Motor neuron (in vitro differentiated cells): ENCODE results near the gene FGF9. TPM values are rescaled to one million over a fixed set of nuclear protein-coding genes. Genes with fewer than 3 reads are reported as not detected.

Experiments
- ATAC-seq, 8 experiments: fragments of 200-7000 bp; cut with Tn5 transposase; replicated peaks in 6 of 8; 2 replicates each; pipeline ENCODE4 v1.8.0; 2021; ENCODE audit warnings: mild to moderate bottlenecking in 8 of 8, moderate library complexity in 8 of 8
- H3K27ac ChIP-seq, 2 donors: fragments of 250-450 bp; sonication (Bioruptor Pico); 2 replicates each; pipeline ENCODE4 v1.9.0; 2021; ENCODE audit warnings: antibody characterized with exemption in 2 of 2, mild to moderate bottlenecking in 2 of 2, moderate library complexity in 1 of 2
- H3K4me1 ChIP-seq, 2 donors: fragments of 250-450 bp; sonication (Bioruptor Pico); replicated peaks in 1 of 2; 2 replicates each; pipeline ENCODE4 v1.6.1; 2021; ENCODE audit warnings: antibody characterized with exemption in 2 of 2, mild to moderate bottlenecking in 2 of 2, moderate library complexity in 1 of 2
- H3K4me3 ChIP-seq, 5 donors: fragments of 250-450 bp; sonication (Bioruptor Pico); 2 replicates each; pipeline ENCODE4 v1.9.0; 2021; ENCODE audit warnings: antibody characterized with exemption in 5 of 5, mild to moderate bottlenecking in 5 of 5, moderate library complexity in 4 of 5
- WGBS, 10 experiments: fragments of 450-650 bp; shearing (Covaris generic); methylation state at CpG; one replicate each; pipeline ENCODE4 v1.0.0; 2022; 5-methylcytosine and 5-hydroxymethylcytosine counted together
- in situ Hi-C, 9 experiments: fragments of 400-800 bp; cut with MboI; loops; one replicate each; pipeline ENCODE4 v1.15.0; 2021; ENCODE audit warnings: low sequenced_read_pairs in 9 of 9, low pct_unique_long_range_greater_than_20kb in 2 of 9; ENCODE audit not compliant: unreplicated experiment in 9 of 9
- total RNA-seq, 8 experiments: library from RNA; unstranded; fragments of 300-600 nt; gene quantifications; 2 replicates each; pipeline versions ENCODE4 v1.2.3 to v1.2.4, GENCODE V29; 2022

FGF9 gene
- total RNA-seq, 8 experiments from 2014 or later = 0.36 to 12.8 (median 9.0) TPM; not detected in 2

DNA sequence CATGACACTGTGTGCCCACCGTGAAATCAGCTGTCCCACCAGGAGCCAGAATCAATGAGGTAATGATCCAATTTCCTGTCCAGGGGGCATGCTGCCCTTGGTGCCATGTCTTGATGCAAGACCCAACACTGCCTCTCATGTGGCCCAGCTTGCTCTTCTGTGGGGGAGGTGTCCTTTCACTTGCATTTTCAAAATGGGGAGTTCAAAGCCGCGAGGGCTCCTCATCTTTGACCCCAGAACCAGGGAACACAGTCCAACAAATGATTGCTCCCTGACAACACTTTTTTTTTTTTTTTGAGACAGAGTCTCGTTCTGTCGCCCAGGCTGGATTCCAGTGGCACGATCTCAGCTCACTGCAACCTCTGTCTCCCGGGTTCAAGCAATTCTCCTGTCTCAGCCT lies 64.1 kb downstream of the FGF9 start:
- in situ Hi-C loops = no loop called here
- H3K4me3 ChIP-seq = no peak overlapping the region
- peaks cover 30 to 57% of the 10 kb centered on the region in 2 donors for H3K4me1 ChIP-seq
- no peak for ATAC-seq
- 23 to 100% (median 100%) methylated on average over 1 to 3 of the region's 7 CpGs; no CpG with 5 or more reads in 5 of the 10 experiments for WGBS, 10 experiments
- H3K27ac ChIP-seq = peak overlapping the region in 1 of 2 donors; percentile 14

DNA sequence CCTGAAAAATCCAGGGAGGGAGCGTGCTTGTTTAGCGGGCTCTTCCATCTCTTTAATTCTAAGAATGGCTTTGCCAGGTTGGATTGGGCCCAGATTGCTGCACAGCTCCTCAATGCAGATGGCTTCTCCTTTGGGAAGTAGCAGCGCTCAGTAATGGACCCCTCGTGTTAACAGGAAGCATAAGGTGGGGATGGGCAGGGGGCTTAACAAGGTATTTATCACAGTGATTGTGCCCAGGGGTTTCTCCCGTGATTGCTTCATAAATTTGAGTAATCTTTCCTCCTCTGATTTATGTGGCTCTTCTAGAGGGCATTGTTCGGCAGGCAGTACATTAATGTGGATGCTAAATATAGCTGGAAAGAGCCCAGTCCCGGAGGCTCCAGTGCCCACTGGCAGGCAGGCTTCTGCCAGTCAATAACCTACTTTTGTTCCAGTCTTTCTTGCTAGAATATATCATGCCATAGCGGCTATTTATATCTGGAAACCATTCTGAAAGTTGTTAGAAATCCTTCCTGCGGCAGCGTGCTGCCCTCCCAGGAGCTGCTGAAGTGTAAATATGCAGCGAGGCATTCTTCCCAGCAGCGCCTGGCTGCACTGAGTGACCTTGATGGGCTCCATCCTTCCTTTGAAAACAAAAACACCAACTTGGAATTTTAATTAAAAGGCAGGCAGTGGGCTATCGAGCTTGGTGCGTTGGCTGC lies 65.0 kb downstream of the FGF9 start:
- in situ Hi-C loops = no loop called here
- H3K4me1 ChIP-seq = peaks cover 31 to 62% of the 10 kb centered on the region in 2 donors
- H3K4me3 ChIP-seq = peak overlapping the region in 1 of 5 donors; percentile 20
- ATAC-seq = peak in 7 of 8 experiments; percentile 36 to 85 (median 76)
- WGBS, 10 experiments = 3 to 83% (median 22%) methylated on average over 2 to 11 of the region's 14 CpGs; no CpG with 5 or more reads in 1 of the 10 experiments
- peak overlapping the region; percentile 13 to 14 for H3K27ac ChIP-seq

DNA sequence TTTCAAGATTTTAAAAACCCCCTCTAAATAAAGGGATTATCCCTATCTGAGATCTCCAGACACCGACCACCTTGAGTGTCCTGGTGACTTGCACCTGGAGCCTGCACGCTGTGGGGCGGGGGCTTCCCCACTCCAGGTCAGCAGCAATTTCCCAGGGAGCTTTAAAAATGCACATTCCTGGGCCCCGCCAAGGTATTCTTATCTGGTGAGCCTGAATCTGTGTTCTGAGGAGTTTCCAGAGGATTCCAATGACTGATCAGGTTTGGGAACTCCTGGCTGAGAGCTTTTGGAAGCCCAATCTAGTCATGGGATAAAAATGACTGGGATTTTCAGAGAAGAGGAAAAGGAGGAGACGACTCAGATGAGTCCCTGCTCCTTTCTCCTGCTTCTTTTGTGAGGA lies 66.1 kb downstream of the FGF9 start:
- 42 to 100% (median 92%) methylated on average over 1 to 5 of the region's 5 CpGs; no CpG with 5 or more reads in 3 of the 10 experiments for WGBS, 10 experiments
- in situ Hi-C loops = no loop called here
- Histone ChIP-seq H3K4me1 (peaks cover 31 to 62% of the 10 kb centered on the region in 2 donors), H3K27ac (no peak overlapping the region), H3K4me3 (no peak overlapping the region)
- ATAC-seq = no peak

GRCh38 chr13:21738630-21739029 lies 67.8 kb downstream of the FGF9 start:
- no peak overlapping the region for H3K4me3 ChIP-seq
- H3K4me1 ChIP-seq = peaks cover 31 to 61% of the 10 kb centered on the region in 2 donors
- ATAC-seq = peak in 1 of 8 experiments; percentile 10
- in situ Hi-C loops = no loop called here
- WGBS, 10 experiments = 10 to 80% (median 30%) methylated on average over 2 to 3 of the region's 5 CpGs; no CpG with 5 or more reads in 6 of the 10 experiments
- H3K27ac ChIP-seq = no peak overlapping the region

DNA sequence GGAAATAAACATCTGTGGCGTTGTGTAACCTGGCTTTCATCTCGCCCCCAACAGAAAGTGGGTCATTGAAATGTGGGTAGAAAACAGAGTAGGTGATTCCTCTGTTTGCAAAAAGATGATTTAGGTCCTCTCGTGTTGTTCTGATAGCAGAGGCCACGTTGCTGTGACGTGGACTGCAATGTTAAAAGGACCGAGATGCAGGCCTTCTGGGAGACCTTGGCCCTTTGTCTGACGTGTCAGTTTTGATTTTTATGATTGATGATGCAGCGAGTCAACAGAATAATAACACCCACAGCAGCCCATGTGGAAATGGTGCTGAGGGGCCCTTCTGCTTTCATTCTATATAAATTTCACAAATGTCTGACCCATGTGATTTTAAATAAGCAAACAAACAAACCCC lies 68.9 kb downstream of the FGF9 start:
- WGBS, 10 experiments = 0 to 100% (median 69%) methylated on average over 2 to 8 of the region's 8 CpGs; no CpG with 5 or more reads in 3 of the 10 experiments
- Histone ChIP-seq H3K27ac (peak overlapping the region in 1 of 2 donors; percentile 32), H3K4me1 (peaks cover 27 to 52% of the 10 kb centered on the region in 2 donors), H3K4me3 (no peak overlapping the region)
- peak in 4 of 8 experiments; percentile 34 to 48 (median 40) for ATAC-seq
- in situ Hi-C loops = no loop called here

DNA sequence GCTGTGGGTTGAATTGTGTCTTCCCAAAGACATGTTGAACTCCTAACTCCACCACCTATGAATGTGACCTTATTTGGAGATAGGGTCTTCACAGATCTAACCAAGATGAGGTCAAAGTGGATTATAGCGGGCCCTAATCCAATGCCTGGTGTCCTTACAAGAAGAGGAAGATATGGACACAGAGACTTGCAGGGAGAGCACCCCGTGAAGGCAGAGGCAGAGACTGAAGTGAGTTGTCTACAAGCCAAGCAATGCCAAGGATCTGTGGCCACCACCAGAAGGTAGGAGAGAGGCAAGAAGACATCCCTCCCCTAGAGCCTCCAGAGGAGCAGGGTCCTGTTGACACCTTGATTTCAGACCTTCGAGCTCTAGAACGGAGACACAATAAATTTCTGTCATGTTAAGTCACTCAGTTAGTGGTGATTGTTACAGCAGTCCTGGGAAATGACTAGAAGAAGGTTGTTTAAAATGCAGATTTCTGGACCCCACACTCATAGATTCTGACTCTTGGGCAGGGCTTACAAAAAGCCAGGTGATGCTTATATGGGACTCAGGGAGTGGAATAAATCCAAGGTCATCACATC lies 70.6 kb downstream of the FGF9 start:
- in situ Hi-C loops = no loop called here
- Histone ChIP-seq H3K4me3 (no peak overlapping the region), H3K27ac (no peak overlapping the region), H3K4me1 (peaks cover 18 to 36% of the 10 kb centered on the region in 2 donors)
- 9 to 94% (median 80%) methylated on average over 1 to 4 of the region's 4 CpGs; no CpG with 5 or more reads in 3 of the 10 experiments for WGBS, 10 experiments
- ATAC-seq = no peak

- Histone ChIP-seq H3K4me3 (no peak overlapping the region), H3K4me1 (peaks cover 12 to 30% of the 10 kb centered on the region in 2 donors), H3K27ac (no peak overlapping the region)
- in situ Hi-C loops = no loop called here
- ATAC-seq = no peak
- WGBS, 10 experiments = 13 to 100% (median 71%) methylated on average over 1 to 6 of the region's 7 CpGs; no CpG with 5 or more reads in 2 of the 10 experiments
Measured at GRCh38 chr13:21742096-21742495, 71.2 kb downstream of the FGF9 start.

GRCh38 chr13:21744149-21744548 lies 73.3 kb downstream of the FGF9 start:
- Histone ChIP-seq H3K4me3 (no peak overlapping the region), H3K27ac (no peak overlapping the region), H3K4me1 (peaks cover 9 to 22% of the 10 kb centered on the region in 2 donors)
- no peak for ATAC-seq
- WGBS, 10 experiments = 0 to 100% (median 60%) methylated on average over 1 to 3 of the region's 3 CpGs; no CpG with 5 or more reads in 1 of the 10 experiments
- in situ Hi-C loops = no loop called here

GRCh38 chr13:21745307-21745706 lies 74.4 kb downstream of the FGF9 start:
- no peak for ATAC-seq
- no peak overlapping the region for H3K27ac ChIP-seq

GRCh38 chr13:21747456-21747855 lies 76.6 kb downstream of the FGF9 start:
- peaks cover 0 to 9% of the 10 kb centered on the region in 2 donors for H3K4me1 ChIP-seq
- no peak for ATAC-seq
- no peak overlapping the region for H3K4me3 ChIP-seq
- 11 to 92% (median 50%) methylated on average over 1 to 4 of the region's 4 CpGs; no CpG with 5 or more reads in 1 of the 10 experiments for WGBS, 10 experiments
- in situ Hi-C loops = no loop called here
- no peak overlapping the region for H3K27ac ChIP-seq

More at GRCh38 chr13:21745307-21745706, 74.4 kb downstream of the FGF9 start:
- H3K4me3 ChIP-seq = no peak overlapping the region
- H3K4me1 ChIP-seq = peaks cover 0 to 10% of the 10 kb centered on the region in 2 donors
- in situ Hi-C loops = no loop called here

DNA sequence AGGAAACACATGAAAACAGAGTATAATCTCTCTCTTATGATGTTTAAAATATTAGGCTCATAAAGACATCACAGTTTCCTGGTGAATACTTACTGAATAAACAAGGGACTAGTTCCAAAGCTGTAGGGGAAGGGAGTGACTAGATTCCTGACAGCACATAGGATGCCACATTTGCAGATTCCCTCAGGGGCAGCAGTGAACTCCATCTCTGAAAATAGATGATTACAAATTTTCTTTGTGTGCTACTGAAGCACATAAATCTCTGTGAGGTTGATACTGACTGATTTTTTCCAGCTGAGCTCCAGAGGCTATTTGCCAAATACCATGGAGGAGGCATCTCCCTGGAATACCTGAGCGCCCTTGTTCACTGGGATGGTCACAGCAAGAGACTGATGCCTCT lies 77.3 kb downstream of the FGF9 start:
- H3K4me3 ChIP-seq = no peak overlapping the region
- ATAC-seq = peak in 5 of 8 experiments; percentile 27 to 73 (median 45)
- in situ Hi-C loops = no loop called here
- H3K4me1 ChIP-seq = peaks cover 0 to 9% of the 10 kb centered on the region in 2 donors
- H3K27ac ChIP-seq = no peak overlapping the region
- 71 to 100% (median 100%) methylated on average over 1 of the region's 1 CpG; no CpG with 5 or more reads in 7 of the 10 experiments for WGBS, 10 experiments

DNA sequence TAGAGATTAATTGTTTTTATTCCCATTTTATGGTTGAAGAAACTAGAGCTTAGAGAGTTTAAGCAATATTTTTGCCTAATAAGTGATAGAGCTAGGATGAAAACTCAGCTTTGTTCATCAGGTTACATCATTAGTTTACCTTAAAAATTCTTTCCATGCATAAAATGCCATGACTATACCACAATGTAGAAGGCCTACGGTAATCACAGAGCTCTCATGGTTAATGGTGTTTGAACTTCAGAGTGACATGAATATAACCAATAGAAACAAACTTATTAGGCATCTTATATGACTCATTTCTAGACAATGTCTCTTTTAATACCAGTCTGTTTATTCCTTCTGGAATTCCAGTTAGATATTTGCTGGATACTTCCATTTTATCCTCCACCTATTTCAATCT lies 78.5 kb downstream of the FGF9 start:
- in situ Hi-C loops = no loop called here
- WGBS, 10 experiments = 36 to 100% (median 72%) methylated on average over 1 of the region's 1 CpG; no CpG with 5 or more reads in 6 of the 10 experiments
- Histone ChIP-seq H3K4me1 (peaks cover 0 to 9% of the 10 kb centered on the region in 2 donors), H3K27ac (no peak overlapping the region), H3K4me3 (no peak overlapping the region)
- ATAC-seq = no peak

DNA sequence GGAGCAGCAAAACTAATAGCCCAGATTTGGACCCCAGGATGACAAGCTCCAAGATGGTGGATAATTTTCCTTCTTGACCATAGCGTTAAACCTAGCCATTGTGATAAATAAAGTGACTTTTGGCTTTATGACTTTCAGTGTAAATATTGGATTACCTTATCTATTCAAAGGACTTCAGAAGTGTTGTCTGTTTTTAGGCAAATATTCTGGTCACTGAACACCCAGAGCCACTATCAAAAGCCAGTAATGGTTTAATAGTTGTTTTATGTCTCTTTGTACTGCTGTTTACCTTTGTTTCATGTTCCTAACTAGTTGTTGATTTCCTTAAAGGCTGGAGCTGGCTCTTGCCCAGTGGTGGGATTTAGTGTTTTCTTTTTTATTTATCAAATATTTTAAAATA lies 81.6 kb downstream of the FGF9 start:
- no peak overlapping the region for H3K4me3 ChIP-seq
- in situ Hi-C loops = loop anchor here in 1 of 9 experiments (25.0 kb wide), 1 partner anchor 110 kb away; no protein-coding TSS in a partner anchor
- H3K4me1 ChIP-seq = peaks cover 0 to 9% of the 10 kb centered on the region in 2 donors
- ATAC-seq = no peak
- no peak overlapping the region for H3K27ac ChIP-seq
- 38 to 100% (median 76%) methylated on average over 1 of the region's 1 CpG; no CpG with 5 or more reads in 2 of the 10 experiments for WGBS, 10 experiments
